GM19463 (cell line): ENCODE data around the gene GATD1.
A peak's percentile ranks its signal among the peaks of the same experiment; 100 is the strongest.

Experiments
- ATAC-seq: cut with Tn5 transposase; IDR thresholded peaks from one replicate; pipeline ENCODE4 v1.9.1; 2021; ENCODE audit warnings: mild to moderate bottlenecking, moderate library complexity; ENCODE audit not compliant: unreplicated experiment

Gene GATD1

GRCh38 chr11:782264-783174 lies 5.2 kb upstream of the GATD1 start:
- ATAC-seq: no peak

GRCh38 chr11:779955-780532 lies 2.8 kb upstream of the GATD1 start:
- no peak for ATAC-seq

- no peak for ATAC-seq
Measured at GRCh38 chr11:778976-779954, 2.0 kb upstream of the GATD1 start.

GRCh38 chr11:776561-777287 lies 563 bp downstream of the GATD1 start:
- ATAC-seq: peak; percentile 35

GRCh38 chr11:776263-776560 lies 1.1 kb downstream of the GATD1 start:
- no peak for ATAC-seq

- ATAC-seq: no peak
Measured at GRCh38 chr11:774873-775592, 2.3 kb downstream of the GATD1 start.

- ATAC-seq: no peak
Measured at GRCh38 chr11:773830-774229, 3.5 kb downstream of the GATD1 start.

GRCh38 chr11:773425-773824 lies 3.9 kb downstream of the GATD1 start:
- ATAC-seq: no peak

- no peak for ATAC-seq
Measured at GRCh38 chr11:772429-773390, 4.6 kb downstream of the GATD1 start.

GRCh38 chr11:771617-772204 lies 5.6 kb downstream of the GATD1 start:
- no peak for ATAC-seq

GRCh38 chr11:770642-771616 lies 6.4 kb downstream of the GATD1 start:
- no peak for ATAC-seq

- no peak for ATAC-seq
Measured at GRCh38 chr11:769887-770641, 7.2 kb downstream of the GATD1 start.

- ATAC-seq: no peak
Measured at GRCh38 chr11:767238-767637, 10.0 kb downstream of the GATD1 start.

- no peak for ATAC-seq
Measured at GRCh38 chr11:766936-767210, 10.4 kb downstream of the GATD1 start.

GRCh38 chr11:766106-766935 lies 11.0 kb downstream of the GATD1 start:
- no peak for ATAC-seq

GRCh38 chr11:765802-766091 lies 11.5 kb downstream of the GATD1 start:
- no peak for ATAC-seq
